HepG2 (cell line): Measurements from ENCODE around the gene TMEM247.

Experiments used
- MLX ChIP-seq: IDR thresholded peaks from 2 replicates; pipeline ENCODE4 v1.6.1; 2016
- MTF1 ChIP-seq: sonication (generic); formaldehyde crosslinking; IDR thresholded peaks from 2 replicates; pipeline ENCODE4 v1.5.0; 2020; ENCODE audit warnings: missing genetic modification reagents
- PAF1 ChIP-seq: IDR thresholded peaks from 2 replicates; pipeline ENCODE4 v1.6.1; 2016; ENCODE audit warnings: missing genetic modification reagents, missing compliant biosample characterization
- TMF1 ChIP-seq: sonication (generic); formaldehyde crosslinking; IDR thresholded peaks from 2 replicates; pipeline ENCODE4 v1.8.1; 2022; ENCODE audit warnings: low read depth, missing genetic modification reagents
- ZBTB8A ChIP-seq: sonication (generic); formaldehyde crosslinking; IDR thresholded peaks from 2 replicates; pipeline ENCODE4 v1.4.0; 2020; ENCODE audit warnings: mild to moderate bottlenecking, low read depth, missing genetic modification reagents, borderline replicate concordance
- TF ChIP-seq, protein P1 (sequence below): sonication (generic); formaldehyde crosslinking; IDR thresholded peaks from 2 replicates; pipeline ENCODE4 v1.5.0; 2020; ENCODE audit warnings: mild to moderate bottlenecking, missing genetic modification reagents, moderate library complexity
- TF ChIP-seq, protein P2 (sequence below): sonication (generic); formaldehyde crosslinking; IDR thresholded peaks from 2 replicates; pipeline ENCODE4 v1.4.0; 2020; ENCODE audit warnings: mild to moderate bottlenecking, missing genetic modification reagents, borderline replicate concordance

GRCh38 chr2:46435353-46435752 lies 44.0 kb upstream of the TMEM247 start:
- TF ChIP-seq TMF1 (no peak), ZBTB8A (CRISPR knock-in tag) (no peak), MTF1 (CRISPR knock-in tag) (no peak), MLX (CRISPR knock-in tag) (no peak), PAF1 (no peak)
- TF ChIP-seq, protein P1, sequence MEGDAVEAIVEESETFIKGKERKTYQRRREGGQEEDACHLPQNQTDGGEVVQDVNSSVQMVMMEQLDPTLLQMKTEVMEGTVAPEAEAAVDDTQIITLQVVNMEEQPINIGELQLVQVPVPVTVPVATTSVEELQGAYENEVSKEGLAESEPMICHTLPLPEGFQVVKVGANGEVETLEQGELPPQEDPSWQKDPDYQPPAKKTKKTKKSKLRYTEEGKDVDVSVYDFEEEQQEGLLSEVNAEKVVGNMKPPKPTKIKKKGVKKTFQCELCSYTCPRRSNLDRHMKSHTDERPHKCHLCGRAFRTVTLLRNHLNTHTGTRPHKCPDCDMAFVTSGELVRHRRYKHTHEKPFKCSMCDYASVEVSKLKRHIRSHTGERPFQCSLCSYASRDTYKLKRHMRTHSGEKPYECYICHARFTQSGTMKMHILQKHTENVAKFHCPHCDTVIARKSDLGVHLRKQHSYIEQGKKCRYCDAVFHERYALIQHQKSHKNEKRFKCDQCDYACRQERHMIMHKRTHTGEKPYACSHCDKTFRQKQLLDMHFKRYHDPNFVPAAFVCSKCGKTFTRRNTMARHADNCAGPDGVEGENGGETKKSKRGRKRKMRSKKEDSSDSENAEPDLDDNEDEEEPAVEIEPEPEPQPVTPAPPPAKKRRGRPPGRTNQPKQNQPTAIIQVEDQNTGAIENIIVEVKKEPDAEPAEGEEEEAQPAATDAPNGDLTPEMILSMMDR (CRISPR knock-in tag), result no peak
- TF ChIP-seq, protein P2, sequence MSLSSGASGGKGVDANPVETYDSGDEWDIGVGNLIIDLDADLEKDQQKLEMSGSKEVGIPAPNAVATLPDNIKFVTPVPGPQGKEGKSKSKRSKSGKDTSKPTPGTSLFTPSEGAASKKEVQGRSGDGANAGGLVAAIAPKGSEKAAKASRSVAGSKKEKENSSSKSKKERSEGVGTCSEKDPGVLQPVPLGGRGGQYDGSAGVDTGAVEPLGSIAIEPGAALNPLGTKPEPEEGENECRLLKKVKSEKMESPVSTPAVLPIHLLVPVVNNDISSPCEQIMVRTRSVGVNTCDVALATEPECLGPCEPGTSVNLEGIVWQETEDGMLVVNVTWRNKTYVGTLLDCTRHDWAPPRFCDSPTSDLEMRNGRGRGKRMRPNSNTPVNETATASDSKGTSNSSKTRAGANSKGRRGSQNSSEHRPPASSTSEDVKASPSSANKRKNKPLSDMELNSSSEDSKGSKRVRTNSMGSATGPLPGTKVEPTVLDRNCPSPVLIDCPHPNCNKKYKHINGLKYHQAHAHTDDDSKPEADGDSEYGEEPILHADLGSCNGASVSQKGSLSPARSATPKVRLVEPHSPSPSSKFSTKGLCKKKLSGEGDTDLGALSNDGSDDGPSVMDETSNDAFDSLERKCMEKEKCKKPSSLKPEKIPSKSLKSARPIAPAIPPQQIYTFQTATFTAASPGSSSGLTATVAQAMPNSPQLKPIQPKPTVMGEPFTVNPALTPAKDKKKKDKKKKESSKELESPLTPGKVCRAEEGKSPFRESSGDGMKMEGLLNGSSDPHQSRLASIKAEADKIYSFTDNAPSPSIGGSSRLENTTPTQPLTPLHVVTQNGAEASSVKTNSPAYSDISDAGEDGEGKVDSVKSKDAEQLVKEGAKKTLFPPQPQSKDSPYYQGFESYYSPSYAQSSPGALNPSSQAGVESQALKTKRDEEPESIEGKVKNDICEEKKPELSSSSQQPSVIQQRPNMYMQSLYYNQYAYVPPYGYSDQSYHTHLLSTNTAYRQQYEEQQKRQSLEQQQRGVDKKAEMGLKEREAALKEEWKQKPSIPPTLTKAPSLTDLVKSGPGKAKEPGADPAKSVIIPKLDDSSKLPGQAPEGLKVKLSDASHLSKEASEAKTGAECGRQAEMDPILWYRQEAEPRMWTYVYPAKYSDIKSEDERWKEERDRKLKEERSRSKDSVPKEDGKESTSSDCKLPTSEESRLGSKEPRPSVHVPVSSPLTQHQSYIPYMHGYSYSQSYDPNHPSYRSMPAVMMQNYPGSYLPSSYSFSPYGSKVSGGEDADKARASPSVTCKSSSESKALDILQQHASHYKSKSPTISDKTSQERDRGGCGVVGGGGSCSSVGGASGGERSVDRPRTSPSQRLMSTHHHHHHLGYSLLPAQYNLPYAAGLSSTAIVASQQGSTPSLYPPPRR (CRISPR knock-in tag), result no peak
